K562 (cell line): Measurements from ENCODE around the gene RNF19B.

Experiments used
- CBX3 ChIP-seq, 2 experiments: IDR thresholded peaks; 1 replicate in 1 of 2; 2 replicates in 1 of 2; pipeline ENCODE4 v1.6.1; 2012; ENCODE audit warnings: inconsistent platforms in 2 of 2, low read length in 2 of 2, borderline replicate concordance in 1 of 2, control low read depth in 1 of 2
- GTF2F1 ChIP-seq: IDR thresholded peaks from 2 replicates; pipeline ENCODE4 v1.6.1; 2011; ENCODE audit warnings: low read depth, low read length, improper control_type of control experiment
- IFI16 ChIP-seq: fragments of 250-450 bp; sonication (Bioruptor Pico); IDR thresholded peaks from 2 replicates; pipeline ENCODE4 v2.1.2; 2022; ENCODE audit warnings: mild to moderate bottlenecking, inconsistent platforms
- NFE2L1 ChIP-seq: fragments of 450-650 bp; IDR thresholded peaks from 2 replicates; pipeline ENCODE4 v1.6.1; 2016; ENCODE audit warnings: missing genetic modification characterization, low read depth, mild to moderate bottlenecking, missing compliant biosample characterization, moderate library complexity, borderline replicate concordance
- POLR2AphosphoS5 ChIP-seq: IDR thresholded peaks from 2 replicates; pipeline ENCODE4 v1.6.1; 2011; ENCODE audit warnings: mild to moderate bottlenecking, low read depth, low read length, moderate library complexity; ENCODE audit not compliant: control insufficient read depth, insufficient read depth
- TCF7L2 ChIP-seq: fragments of 150-350 bp; IDR thresholded peaks from 2 replicates; pipeline ENCODE4 v1.6.1; 2016; ENCODE audit warnings: low read depth, mild to moderate bottlenecking, low read length, moderate library complexity
- ZNF584 ChIP-seq: fragments of 200-800 bp; sonication (Bioruptor generic); IDR thresholded peaks from 2 replicates; pipeline ENCODE4 v1.6.1; 2016; ENCODE audit warnings: low read depth, mild to moderate bottlenecking, missing genetic modification characterization, missing compliant biosample characterization

- TF ChIP-seq NFE2L1 (tag) (no peak), TCF7L2 (no peak), CBX3 (IDR thresholded peaks at IDR 0.05; ENCODE audit: borderline replicate concordance in 1 of 2, low read length in 2 of 2) (no peak), IFI16 (CRISPR knock-in tag) (no peak), POLR2AphosphoS5 (no peak), GTF2F1 (no peak), ZNF584 (no peak)
Observed at GRCh38 chr1:32998064-32998463, 33.5 kb upstream of the RNF19B start.
